Measurements from ENCODE around the gene MEGF11.

Gene MEGF11

DNA sequence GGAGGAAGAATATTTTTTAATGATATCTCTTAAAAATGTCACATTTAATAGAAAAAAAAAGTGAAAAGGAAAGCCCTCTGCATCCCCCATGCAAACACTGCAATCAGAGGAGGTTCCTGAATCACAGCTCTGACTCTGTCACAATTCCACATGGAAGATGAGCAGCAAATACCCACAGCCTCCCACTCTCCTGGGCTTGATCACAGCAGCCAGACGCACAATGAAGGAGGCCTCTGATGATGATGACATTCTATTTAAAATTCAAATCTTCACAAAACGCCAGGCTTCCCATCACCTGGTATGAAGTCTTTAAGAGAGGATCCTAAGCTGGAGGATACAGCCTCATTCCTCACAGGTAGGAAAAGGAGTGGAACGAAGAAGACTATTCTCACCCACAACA is 30.7 kb upstream of the MEGF11 start:
- no peaks in the 10 kb centered on the region for H3K27me3 ChIP-seq (ENCODE audit: insufficient read depth, low read length, poor library complexity)
- H4K5ac ChIP-seq (ENCODE audit: low read length): no peak overlapping the region
- no peaks in the 10 kb centered on the region for H3K36me3 ChIP-seq (ENCODE audit: control insufficient read depth, insufficient read depth, low read length)
- no peak overlapping the region for H3K4ac ChIP-seq (ENCODE audit: low read depth, low read length)
- no peak overlapping the region for H3K27ac ChIP-seq (ENCODE audit: low read depth, low read length)
- no peak overlapping the region for H2BK15ac ChIP-seq (replicated peaks; ENCODE audit: low read depth)
- no peak overlapping the region for H3K56ac ChIP-seq (ENCODE audit: low read length)
- H3K4me3 ChIP-seq (ENCODE audit: low read length): no peak overlapping the region
- no peak for DNase-seq
- no peaks in the 10 kb centered on the region for H3K79me1 ChIP-seq (ENCODE audit: low read length)
- H2AK5ac ChIP-seq (ENCODE audit: low read length): no peak overlapping the region
- H2BK5ac ChIP-seq (ENCODE audit: low read length): no peak overlapping the region
- no peak overlapping the region for H3K23ac ChIP-seq (ENCODE audit: low read length)
- no peak overlapping the region for H3K4me2 ChIP-seq (ENCODE audit: low read length)
- no peak overlapping the region for H4K8ac ChIP-seq (ENCODE audit: low read depth, low read length)
- H3K79me2 ChIP-seq (ENCODE audit: control insufficient read depth, insufficient read depth, low read length): no peaks in the 10 kb centered on the region
- no peaks in the 10 kb centered on the region for H3K4me1 ChIP-seq (ENCODE audit: control insufficient read depth, low read depth, low read length)
- H3K18ac ChIP-seq (ENCODE audit: low read length): no peak overlapping the region
- no peak overlapping the region for H3K9ac ChIP-seq (ENCODE audit: low read length)
- no peak overlapping the region for H2BK120ac ChIP-seq (ENCODE audit: low read depth, low read length)
- no CpG with 5 or more reads among the region's 3 CpGs for WGBS (ENCODE audit: extremely low coverage, insufficient coverage, low lambda C conversion rate)

- Histone ChIP-seq H2BK15ac (replicated peaks; ENCODE audit: low read depth) (no peak overlapping the region), H3K79me2 (ENCODE audit: control insufficient read depth, insufficient read depth, low read length) (no peaks in the 10 kb centered on the region), H3K4me1 (ENCODE audit: control insufficient read depth, low read depth, low read length) (no peaks in the 10 kb centered on the region), H2BK120ac (ENCODE audit: low read depth, low read length) (no peak overlapping the region), H3K27me3 (ENCODE audit: insufficient read depth, low read length, poor library complexity) (no peaks in the 10 kb centered on the region), H3K9ac (ENCODE audit: low read length) (no peak overlapping the region), H3K18ac (ENCODE audit: low read length) (no peak overlapping the region), H3K27ac (ENCODE audit: low read depth, low read length) (no peak overlapping the region), H2BK5ac (ENCODE audit: low read length) (no peak overlapping the region), H4K5ac (ENCODE audit: low read length) (no peak overlapping the region), H4K8ac (ENCODE audit: low read depth, low read length) (no peak overlapping the region), H3K4me2 (ENCODE audit: low read length) (no peak overlapping the region), H2AK5ac (ENCODE audit: low read length) (no peak overlapping the region), H3K4me3 (ENCODE audit: low read length) (no peak overlapping the region), H3K56ac (ENCODE audit: low read length) (no peak overlapping the region), H3K4ac (ENCODE audit: low read depth, low read length) (no peak overlapping the region), H3K23ac (ENCODE audit: low read length) (no peak overlapping the region), H3K36me3 (ENCODE audit: control insufficient read depth, insufficient read depth, low read length) (no peaks in the 10 kb centered on the region), H3K79me1 (ENCODE audit: low read length) (no peaks in the 10 kb centered on the region)
- DNase-seq: no peak
- no CpG with 5 or more reads among the region's 6 CpGs for WGBS (ENCODE audit: extremely low coverage, insufficient coverage, low lambda C conversion rate)
These were observed 25.1 kb upstream of the MEGF11 start for GRCh38 chr15:66278671-66279070.

DNA sequence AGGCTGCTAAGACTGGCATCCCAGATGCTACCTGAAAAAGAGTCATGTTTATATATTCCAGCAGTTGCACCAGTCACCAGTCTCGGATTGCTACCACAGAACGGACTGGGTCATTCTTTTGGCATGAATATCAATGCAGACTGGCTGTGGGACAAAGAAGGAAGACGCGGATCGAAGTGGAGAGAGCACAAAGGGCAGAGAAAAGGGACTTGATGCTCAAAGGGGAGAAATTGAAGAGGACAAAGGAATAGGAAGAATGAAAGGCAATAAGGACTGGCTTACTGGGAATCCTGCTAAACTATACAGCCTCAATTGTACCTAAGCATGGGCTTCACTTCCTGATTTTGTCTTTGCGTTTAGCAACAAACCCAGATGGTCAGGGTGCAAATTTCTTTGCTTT is 24.5 kb upstream of the MEGF11 start:
- Histone ChIP-seq H3K18ac (ENCODE audit: low read length) (no peak overlapping the region), H3K79me2 (ENCODE audit: control insufficient read depth, insufficient read depth, low read length) (no peaks in the 10 kb centered on the region), H3K56ac (ENCODE audit: low read length) (no peak overlapping the region), H3K4me2 (ENCODE audit: low read length) (no peak overlapping the region), H2AK5ac (ENCODE audit: low read length) (no peak overlapping the region), H2BK15ac (replicated peaks; ENCODE audit: low read depth) (no peak overlapping the region), H3K4me1 (ENCODE audit: control insufficient read depth, low read depth, low read length) (no peaks in the 10 kb centered on the region), H4K8ac (ENCODE audit: low read depth, low read length) (no peak overlapping the region), H3K79me1 (ENCODE audit: low read length) (no peaks in the 10 kb centered on the region), H3K27me3 (ENCODE audit: insufficient read depth, low read length, poor library complexity) (no peaks in the 10 kb centered on the region), H3K36me3 (ENCODE audit: control insufficient read depth, insufficient read depth, low read length) (no peaks in the 10 kb centered on the region), H3K4me3 (ENCODE audit: low read length) (no peak overlapping the region), H2BK5ac (ENCODE audit: low read length) (no peak overlapping the region), H3K27ac (ENCODE audit: low read depth, low read length) (no peak overlapping the region), H3K9ac (ENCODE audit: low read length) (no peak overlapping the region), H3K4ac (ENCODE audit: low read depth, low read length) (no peak overlapping the region), H4K5ac (ENCODE audit: low read length) (no peak overlapping the region), H3K23ac (ENCODE audit: low read length) (no peak overlapping the region), H2BK120ac (ENCODE audit: low read depth, low read length) (no peak overlapping the region)
- DNase-seq: no peak
- no CpG with 5 or more reads among the region's 6 CpGs for WGBS (ENCODE audit: extremely low coverage, insufficient coverage, low lambda C conversion rate)

DNA sequence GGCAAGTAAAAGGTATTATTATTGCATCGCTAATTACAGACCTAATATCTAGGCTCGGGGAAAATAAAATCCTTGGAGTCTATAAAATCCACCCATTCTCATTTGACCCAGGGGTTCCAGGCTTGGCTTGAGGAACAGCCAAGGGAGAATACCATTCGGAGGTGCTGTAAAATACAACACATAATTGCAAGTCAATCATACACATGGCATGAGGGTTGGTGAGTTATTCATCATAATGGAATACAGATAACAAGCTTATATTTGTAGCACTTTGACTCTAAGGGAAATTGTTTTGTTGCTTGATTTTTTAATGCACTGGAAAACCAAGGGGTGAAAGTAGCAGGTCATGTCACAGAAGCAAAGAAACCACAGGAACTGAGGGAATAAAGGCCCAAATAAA is 23.0 kb upstream of the MEGF11 start:
- no peak overlapping the region for H3K18ac ChIP-seq (ENCODE audit: low read length)
- no peaks in the 10 kb centered on the region for H3K27me3 ChIP-seq (ENCODE audit: insufficient read depth, low read length, poor library complexity)
- H2BK5ac ChIP-seq (ENCODE audit: low read length): no peak overlapping the region
- no peak overlapping the region for H3K4me3 ChIP-seq (ENCODE audit: low read length)
- H3K36me3 ChIP-seq (ENCODE audit: control insufficient read depth, insufficient read depth, low read length): no peaks in the 10 kb centered on the region
- no CpG with 5 or more reads among the region's 3 CpGs for WGBS (ENCODE audit: extremely low coverage, insufficient coverage, low lambda C conversion rate)
- H3K23ac ChIP-seq (ENCODE audit: low read length): no peak overlapping the region
- H2BK15ac ChIP-seq (replicated peaks; ENCODE audit: low read depth): no peak overlapping the region
- no peak for DNase-seq
- H3K4me1 ChIP-seq (ENCODE audit: control insufficient read depth, low read depth, low read length): no peaks in the 10 kb centered on the region
- no peak overlapping the region for H4K5ac ChIP-seq (ENCODE audit: low read length)
- H3K4ac ChIP-seq (ENCODE audit: low read depth, low read length): no peak overlapping the region
- H3K79me2 ChIP-seq (ENCODE audit: control insufficient read depth, insufficient read depth, low read length): no peaks in the 10 kb centered on the region
- no peaks in the 10 kb centered on the region for H3K79me1 ChIP-seq (ENCODE audit: low read length)
- H3K56ac ChIP-seq (ENCODE audit: low read length): no peak overlapping the region
- no peak overlapping the region for H3K9ac ChIP-seq (ENCODE audit: low read length)
- H4K8ac ChIP-seq (ENCODE audit: low read depth, low read length): no peak overlapping the region
- no peak overlapping the region for H2BK120ac ChIP-seq (ENCODE audit: low read depth, low read length)
- H2AK5ac ChIP-seq (ENCODE audit: low read length): no peak overlapping the region
- no peak overlapping the region for H3K4me2 ChIP-seq (ENCODE audit: low read length)
- H3K27ac ChIP-seq (ENCODE audit: low read depth, low read length): no peak overlapping the region

DNA sequence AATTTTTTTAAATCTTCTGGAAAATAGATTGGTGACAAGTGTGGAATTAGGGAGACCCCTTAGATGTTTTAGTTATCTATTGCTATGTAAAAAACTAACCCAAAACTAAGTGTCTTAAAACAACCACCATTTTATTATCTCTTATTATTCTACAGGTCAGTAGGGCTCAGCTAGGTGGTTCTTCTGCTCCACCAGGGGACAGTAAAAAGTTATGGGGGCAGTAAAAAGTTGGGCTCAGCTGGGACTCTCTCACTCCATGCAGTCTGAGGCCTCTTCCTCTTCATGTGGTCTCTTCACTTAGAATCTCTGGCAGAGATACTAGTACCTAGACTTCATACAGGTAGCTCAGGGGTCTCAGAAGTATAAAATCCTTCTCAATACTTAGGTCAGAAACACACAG is 21.8 kb upstream of the MEGF11 start:
- no peak overlapping the region for H3K23ac ChIP-seq (ENCODE audit: low read length)
- H4K5ac ChIP-seq (ENCODE audit: low read length): no peak overlapping the region
- no peaks in the 10 kb centered on the region for H3K4me1 ChIP-seq (ENCODE audit: control insufficient read depth, low read depth, low read length)
- no peaks in the 10 kb centered on the region for H3K27me3 ChIP-seq (ENCODE audit: insufficient read depth, low read length, poor library complexity)
- H2AK5ac ChIP-seq (ENCODE audit: low read length): no peak overlapping the region
- no peaks in the 10 kb centered on the region for H3K79me1 ChIP-seq (ENCODE audit: low read length)
- no peak overlapping the region for H4K8ac ChIP-seq (ENCODE audit: low read depth, low read length)
- H3K36me3 ChIP-seq (ENCODE audit: control insufficient read depth, insufficient read depth, low read length): no peaks in the 10 kb centered on the region
- no peaks in the 10 kb centered on the region for H3K79me2 ChIP-seq (ENCODE audit: control insufficient read depth, insufficient read depth, low read length)
- no peak for DNase-seq
- H3K4me3 ChIP-seq (ENCODE audit: low read length): no peak overlapping the region
- H3K4me2 ChIP-seq (ENCODE audit: low read length): no peak overlapping the region
- H3K27ac ChIP-seq (ENCODE audit: low read depth, low read length): no peak overlapping the region
- H2BK15ac ChIP-seq (replicated peaks; ENCODE audit: low read depth): no peak overlapping the region
- no peak overlapping the region for H3K9ac ChIP-seq (ENCODE audit: low read length)
- H3K56ac ChIP-seq (ENCODE audit: low read length): no peak overlapping the region
- no peak overlapping the region for H2BK5ac ChIP-seq (ENCODE audit: low read length)
- no peak overlapping the region for H2BK120ac ChIP-seq (ENCODE audit: low read depth, low read length)
- no peak overlapping the region for H3K4ac ChIP-seq (ENCODE audit: low read depth, low read length)
- no peak overlapping the region for H3K18ac ChIP-seq (ENCODE audit: low read length)

GRCh38 chr15:66270932-66271331 is 17.4 kb upstream of the MEGF11 start:
- no peak overlapping the region for H2BK120ac ChIP-seq (ENCODE audit: low read depth, low read length)
- H3K4me2 ChIP-seq (ENCODE audit: low read length): no peak overlapping the region
- no peak overlapping the region for H3K18ac ChIP-seq (ENCODE audit: low read length)
- WGBS (ENCODE audit: extremely low coverage, insufficient coverage, low lambda C conversion rate): no CpG with 5 or more reads among the region's 6 CpGs
- H3K27me3 ChIP-seq (ENCODE audit: insufficient read depth, low read length, poor library complexity): no peaks in the 10 kb centered on the region
- H3K27ac ChIP-seq (ENCODE audit: low read depth, low read length): no peak overlapping the region
- H3K79me2 ChIP-seq (ENCODE audit: control insufficient read depth, insufficient read depth, low read length): no peaks in the 10 kb centered on the region
- no peaks in the 10 kb centered on the region for H3K36me3 ChIP-seq (ENCODE audit: control insufficient read depth, insufficient read depth, low read length)
- no peak overlapping the region for H3K9ac ChIP-seq (ENCODE audit: low read length)
- H2BK5ac ChIP-seq (ENCODE audit: low read length): no peak overlapping the region
- no peak overlapping the region for H4K5ac ChIP-seq (ENCODE audit: low read length)
- DNase-seq: no peak
- no peaks in the 10 kb centered on the region for H3K79me1 ChIP-seq (ENCODE audit: low read length)
- no peak overlapping the region for H3K4ac ChIP-seq (ENCODE audit: low read depth, low read length)
- H3K23ac ChIP-seq (ENCODE audit: low read length): no peak overlapping the region
- no peak overlapping the region for H4K8ac ChIP-seq (ENCODE audit: low read depth, low read length)
- no peak overlapping the region for H2BK15ac ChIP-seq (replicated peaks; ENCODE audit: low read depth)
- H3K4me1 ChIP-seq (ENCODE audit: control insufficient read depth, low read depth, low read length): peaks cover 1% of the 10 kb centered on the region
- H3K4me3 ChIP-seq (ENCODE audit: low read length): no peak overlapping the region
- H3K56ac ChIP-seq (ENCODE audit: low read length): no peak overlapping the region
- no peak overlapping the region for H2AK5ac ChIP-seq (ENCODE audit: low read length)
